Urothelium cell line (cell line): ENCODE data around the gene TNNT2.
A peak's percentile ranks its signal among the peaks of the same experiment; 100 is the strongest.

Experiments
- DNase-seq: peaks from one replicate; pipeline ENCODE4 v3.0.0; 2011; ENCODE audit warnings: low spot score, mixed read lengths
- FAIRE-seq: peaks from 2 replicates; lab custom pipeline; 2011; peaks lifted over from hg19 to GRCh38; lab: Jason Lieb, UNC

The TNNT2 gene

GRCh38 chr1:201377611-201378092 is at the start of gene TNNT2:
Gene TNNT2, minus strand, starts transcription at chr1:201377680. Its CDS starts 4,426 bp downstream, at chr1:201373254.
- DNase-seq = peak; percentile 36
- no peak for FAIRE-seq

GRCh38 chr1:201426479-201427310 is 49.2 kb upstream of the TNNT2 start:
- DNase-seq (no peak), FAIRE-seq (no peak)

- no peak for DNase-seq
- FAIRE-seq = no peak
Observed at GRCh38 chr1:201424146-201424545, 46.7 kb upstream of the TNNT2 start.

GRCh38 chr1:201423655-201424054 is 46.2 kb upstream of the TNNT2 start:
- FAIRE-seq = no peak
- no peak for DNase-seq

- no peak for FAIRE-seq
Observed at GRCh38 chr1:201422436-201423030, 45.1 kb upstream of the TNNT2 start.

GRCh38 chr1:201422026-201422425 is 44.5 kb upstream of the TNNT2 start:
- FAIRE-seq = no peak

More at GRCh38 chr1:201422436-201423030, 45.1 kb upstream of the TNNT2 start:
- no peak for DNase-seq

GRCh38 chr1:201421041-201421440 is 43.6 kb upstream of the TNNT2 start:
- FAIRE-seq (no peak), DNase-seq (no peak)

More at GRCh38 chr1:201422026-201422425, 44.5 kb upstream of the TNNT2 start:
- no peak for DNase-seq

GRCh38 chr1:201420608-201421002 is 43.1 kb upstream of the TNNT2 start:
- FAIRE-seq (no peak), DNase-seq (no peak)

GRCh38 chr1:201419746-201420607 is 42.5 kb upstream of the TNNT2 start:
- no peak for FAIRE-seq

GRCh38 chr1:201419256-201419655 is 41.8 kb upstream of the TNNT2 start:
- DNase-seq (no peak), FAIRE-seq (no peak)

More at GRCh38 chr1:201419746-201420607, 42.5 kb upstream of the TNNT2 start:
- DNase-seq = no peak

GRCh38 chr1:201418461-201418860 is 41.0 kb upstream of the TNNT2 start:
- FAIRE-seq = no peak

GRCh38 chr1:201414051-201414738 is 36.7 kb upstream of the TNNT2 start:
- FAIRE-seq (no peak), DNase-seq (no peak)

More at GRCh38 chr1:201418461-201418860, 41.0 kb upstream of the TNNT2 start:
- no peak for DNase-seq

- FAIRE-seq (no peak), DNase-seq (no peak)
Observed at GRCh38 chr1:201411292-201411691, 33.8 kb upstream of the TNNT2 start.

- DNase-seq = no peak
- no peak for FAIRE-seq
Observed at GRCh38 chr1:201409440-201409839, 32.0 kb upstream of the TNNT2 start.

GRCh38 chr1:201408834-201409200 is 31.3 kb upstream of the TNNT2 start:
- FAIRE-seq (no peak), DNase-seq (no peak)

- no peak for FAIRE-seq
- peak; percentile 81 for DNase-seq
Observed at GRCh38 chr1:201408176-201408833, 30.8 kb upstream of the TNNT2 start.

- DNase-seq (no peak), FAIRE-seq (no peak)
Observed at GRCh38 chr1:201406831-201407406, 29.4 kb upstream of the TNNT2 start.

GRCh38 chr1:201405484-201405831 is 28.0 kb upstream of the TNNT2 start:
- DNase-seq = peak; percentile 51
- FAIRE-seq = no peak

GRCh38 chr1:201404722-201405483 is 27.4 kb upstream of the TNNT2 start:
- DNase-seq (no peak), FAIRE-seq (no peak)
